T47D (cell line): ENCODE measurements around the gene NDUFAF2.
A peak's percentile ranks its signal among the peaks of the same experiment; 100 is the strongest.

Experiments
- DNase-seq, 2 experiments: peaks; one replicate each; pipeline versions ENCODE4 v3.0.0 to v3.0.0-alpha.2; 2011 to 2012; ENCODE audit warnings: low read depth in 1 of 2, low spot score in 1 of 2
- JUND ChIP-seq: IDR thresholded peaks from 2 replicates; pipeline ENCODE4 v1.6.1; 2012; ENCODE audit warnings: low read depth
- in situ Hi-C: cut with HindIII; loops from 2 replicates; pipeline ENCODE4 v1.10.0; 2016; ENCODE audit warnings: low sequenced_read_pairs, low pct_unique_long_range_greater_than_20kb

Gene NDUFAF2

GRCh38 chr5:61160497-61160896 is 215.5 kb downstream of the NDUFAF2 start:
- no peak for TF ChIP-seq JUND
- no peak for DNase-seq
- in situ Hi-C loops = no loop called here

DNA sequence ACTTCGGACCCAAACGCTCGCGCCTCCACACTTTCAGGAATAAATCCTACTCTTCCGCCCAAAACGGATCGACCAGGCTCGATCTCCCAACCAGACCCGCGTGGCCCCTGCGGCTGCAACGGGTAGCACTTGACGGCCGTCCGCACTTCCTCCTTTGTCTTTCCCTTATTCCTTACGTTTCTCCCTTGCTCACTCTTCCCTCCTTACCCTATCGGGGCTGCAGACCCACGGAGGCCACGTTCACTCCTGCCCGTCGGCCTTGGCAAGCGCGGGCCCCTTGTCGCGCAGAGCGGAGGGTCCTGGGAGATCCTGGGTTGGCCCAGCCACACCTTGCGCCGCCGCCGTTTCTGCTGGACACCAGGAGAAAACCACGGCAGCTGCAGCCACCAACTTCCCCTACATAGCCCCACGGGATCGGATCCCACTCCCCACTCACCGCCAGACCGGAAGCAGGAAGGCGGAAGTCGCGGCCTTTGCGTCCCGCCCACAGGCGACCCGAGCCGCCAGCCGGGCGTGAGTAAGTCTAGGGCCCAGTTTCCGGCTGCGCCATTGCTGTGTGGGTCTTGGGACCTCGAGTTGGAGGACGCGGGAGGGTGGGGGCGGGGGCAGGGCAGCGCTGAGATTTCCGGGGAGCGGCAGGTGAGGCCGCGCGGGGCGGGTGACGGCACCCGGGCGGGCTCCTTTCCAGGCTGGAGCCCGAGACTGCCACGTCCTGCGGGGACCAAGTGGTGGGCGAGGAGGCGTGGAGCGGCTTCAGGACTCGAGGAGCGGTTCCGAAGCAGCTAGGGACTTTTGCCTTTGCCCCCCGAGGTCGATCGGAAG is 217.2 kb downstream of the NDUFAF2 start, which contains the start of gene SMIM15:
Gene SMIM15 (minus strand): TSS at position 459 of the 822 bp plus-strand sequence. CDS start 2,297 bp downstream, outside the sequence.
- DNase-seq = peak; percentile 96 to 97
- no peak for TF ChIP-seq JUND
- in situ Hi-C loops = no loop called here

- peak; percentile 70 to 83 for DNase-seq
- TF ChIP-seq JUND = 0 out of 2 replicates have a peak, but pooled peaks have one; percentile 7
- in situ Hi-C loops = no loop called here
Observed at GRCh38 chr5:61162832-61163567, 218.0 kb downstream of the NDUFAF2 start.

GRCh38 chr5:61163905-61164304 is 218.9 kb downstream of the NDUFAF2 start:
- no peak for DNase-seq
- TF ChIP-seq JUND = no peak
- in situ Hi-C loops = no loop called here

DNA sequence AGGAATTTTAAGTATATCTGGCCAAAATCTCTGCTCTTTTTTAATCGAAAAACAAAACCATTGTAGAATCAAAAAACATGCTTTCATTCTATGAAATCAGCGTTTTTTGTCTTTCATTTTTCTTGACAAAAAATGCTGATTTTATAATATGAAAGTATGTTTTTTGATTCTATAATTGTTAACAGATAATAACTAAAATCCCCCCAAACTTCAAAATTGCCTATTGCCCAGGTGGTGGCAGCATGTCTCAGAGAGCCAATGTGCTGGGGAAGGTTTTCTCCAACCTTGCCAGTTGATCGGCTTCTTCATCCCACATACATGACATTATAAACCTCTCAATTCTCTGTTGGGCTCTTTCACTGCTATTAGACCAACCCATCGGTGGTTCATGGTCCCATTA is 222.4 kb downstream of the NDUFAF2 start:
- in situ Hi-C loops = no loop called here
- no peak for TF ChIP-seq JUND
- DNase-seq = peak; percentile 37 to 70

DNA sequence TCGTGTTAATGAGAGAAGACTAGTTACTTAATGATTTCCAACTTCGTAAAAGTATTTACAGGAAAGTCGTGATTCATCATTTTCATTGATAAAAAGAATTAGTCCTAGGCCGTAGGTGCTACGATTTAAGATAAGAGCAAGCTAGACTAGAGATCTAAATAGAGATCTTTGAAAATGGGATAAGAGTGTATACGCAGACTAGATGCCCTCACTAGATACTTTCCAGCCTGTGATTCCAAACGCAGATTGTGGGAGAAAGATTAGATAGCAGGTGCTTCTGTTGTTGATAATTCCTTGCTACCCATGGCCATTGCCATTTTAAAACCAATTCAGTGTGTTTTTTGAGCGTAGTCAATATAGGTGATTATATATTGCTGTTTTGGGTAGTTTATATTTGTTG is 223.9 kb downstream of the NDUFAF2 start:
- DNase-seq = no peak
- in situ Hi-C loops = no loop called here
- TF ChIP-seq JUND = no peak

DNA sequence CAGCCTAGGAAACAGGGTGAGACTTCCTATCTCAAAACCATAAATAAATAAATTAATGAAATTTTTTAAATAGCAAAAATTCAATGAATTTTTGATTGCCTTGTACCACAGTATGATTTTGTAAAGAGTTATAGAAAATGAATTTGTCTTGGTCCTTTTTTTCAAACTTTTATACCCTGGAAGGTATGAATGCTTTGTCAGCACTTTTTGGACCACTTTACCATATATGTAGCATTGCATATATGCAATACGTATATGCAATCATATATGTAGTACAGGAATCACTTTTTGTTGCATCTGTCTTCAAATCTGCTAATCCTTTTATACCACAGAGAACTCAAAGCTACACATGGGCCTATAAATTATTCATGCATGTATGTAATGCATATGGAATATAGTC is 226.5 kb downstream of the NDUFAF2 start:
- no peak for TF ChIP-seq JUND
- no peak for DNase-seq
- in situ Hi-C loops = no loop called here

- in situ Hi-C loops = no loop called here
- no peak for TF ChIP-seq JUND
- DNase-seq = no peak
Observed at GRCh38 chr5:61176631-61177030, 231.6 kb downstream of the NDUFAF2 start.

GRCh38 chr5:61177070-61177469 is 232.1 kb downstream of the NDUFAF2 start:
- no peak for DNase-seq
- TF ChIP-seq JUND = no peak
- in situ Hi-C loops = no loop called here

DNA sequence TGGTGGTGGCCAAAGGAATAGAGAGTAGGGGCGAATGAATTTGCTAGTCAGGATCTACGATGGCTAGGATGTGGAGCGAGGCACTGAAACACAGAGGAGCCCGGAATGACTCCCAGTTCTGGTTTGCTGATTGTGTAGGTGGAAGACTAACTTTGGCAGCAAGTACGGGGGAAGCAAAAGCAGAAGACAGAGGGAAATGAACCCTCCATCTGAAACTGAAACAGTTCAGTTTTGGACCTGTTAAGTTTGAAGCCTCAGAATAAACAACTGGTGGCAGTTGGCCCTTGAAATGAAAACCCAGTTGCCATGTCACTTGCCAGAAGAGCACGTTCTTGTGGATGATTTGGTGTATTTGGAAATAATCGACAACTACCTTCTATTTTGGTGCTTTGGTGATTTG is 232.7 kb downstream of the NDUFAF2 start:
- in situ Hi-C loops = no loop called here
- no peak for DNase-seq
- no peak for TF ChIP-seq JUND

- TF ChIP-seq JUND = peak; percentile 80
- peak; percentile 11 to 76 for DNase-seq
- in situ Hi-C loops = no loop called here
Observed at GRCh38 chr5:61178702-61179101, 233.7 kb downstream of the NDUFAF2 start.

DNA sequence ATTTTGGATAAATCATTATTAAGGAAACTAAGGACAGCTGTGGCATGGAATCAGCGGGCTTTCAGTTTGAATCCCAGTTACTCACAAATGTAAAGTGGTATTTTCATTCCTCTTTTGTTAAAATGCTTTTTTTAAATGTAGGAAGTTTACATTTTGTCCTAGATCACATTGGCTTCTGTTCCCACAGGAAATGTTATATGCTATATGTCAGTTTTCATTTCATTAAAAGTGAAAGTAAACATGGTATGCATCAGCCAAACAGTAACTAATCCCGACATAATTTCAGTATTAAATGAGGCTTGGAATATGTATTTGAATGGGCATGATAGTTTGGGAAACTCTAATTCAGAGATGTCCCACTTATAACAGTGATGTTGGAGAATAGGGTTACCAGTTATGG is 235.9 kb downstream of the NDUFAF2 start:
- TF ChIP-seq JUND = no peak
- in situ Hi-C loops = no loop called here
- DNase-seq = no peak

DNA sequence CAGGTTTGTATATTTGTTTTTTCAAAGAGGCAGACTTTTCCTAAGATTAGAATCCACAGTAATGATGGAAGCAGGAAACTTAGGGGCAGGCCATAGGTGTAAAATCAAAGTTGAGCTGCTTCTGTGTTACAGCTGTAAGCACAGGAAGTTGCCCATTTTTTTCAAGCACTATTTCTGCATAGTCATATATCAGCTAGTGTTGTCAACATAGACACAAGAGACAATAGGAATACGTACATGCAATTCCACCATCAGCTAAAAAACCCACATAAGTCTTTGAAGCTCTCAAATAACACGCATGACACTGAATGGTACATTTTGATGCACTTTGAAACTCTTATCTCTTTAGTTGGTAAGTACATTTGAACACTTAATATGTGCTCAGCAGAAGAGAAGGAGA is 237.4 kb downstream of the NDUFAF2 start:
- no peak for TF ChIP-seq JUND
- in situ Hi-C loops = no loop called here
- no peak for DNase-seq

- DNase-seq = no peak
- in situ Hi-C loops = no loop called here
- no peak for TF ChIP-seq JUND
Observed at GRCh38 chr5:61183538-61183937, 238.5 kb downstream of the NDUFAF2 start.
